ENCODE data around the gene KRTAP10-2. TPM values are rescaled to one million over a fixed set of nuclear protein-coding genes. Genes with fewer than 3 reads are reported as not detected.
A peak's percentile ranks its signal among the peaks of the same experiment; 100 is the strongest.

Gene KRTAP10-2
- total and polyA plus RNA-seq, 2 of the 4 experiments (the other 2 are of a cell fraction) = not detected

DNA sequence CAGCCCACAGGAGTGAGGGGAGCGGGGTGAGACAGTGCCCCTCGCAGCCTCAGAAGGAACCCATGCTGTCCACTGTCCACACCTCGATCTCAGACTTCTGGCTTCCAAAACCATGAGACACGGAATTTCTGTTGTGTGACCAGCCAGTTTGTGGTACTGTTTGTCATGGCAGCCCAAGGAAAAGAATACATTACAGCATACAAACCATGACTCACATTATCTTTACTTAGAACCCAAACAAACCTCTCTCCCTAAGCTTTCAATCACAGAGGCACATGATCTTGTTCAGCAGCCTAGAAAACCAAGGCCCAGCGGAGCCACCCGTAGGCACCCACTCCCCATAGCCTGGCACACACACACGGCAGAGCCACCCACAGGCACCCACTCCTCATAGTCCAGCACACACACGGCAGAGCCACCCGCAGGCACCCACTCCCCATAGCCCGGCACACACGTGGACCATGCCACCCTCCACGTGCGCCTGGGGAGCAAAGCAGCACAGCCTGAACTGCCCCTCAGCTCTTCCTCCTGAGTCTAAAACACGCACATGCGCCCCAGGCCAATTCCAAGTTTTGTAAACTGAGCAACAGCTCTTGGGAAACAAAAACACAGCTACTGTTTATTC lies 21.8 kb upstream of the KRTAP10-2 start:
- Histone ChIP-seq H3K36me3 (ENCODE audit: control insufficient read depth, insufficient read depth, low read length) (no peaks in the 10 kb centered on the region), H2BK20ac (ENCODE audit: low read depth, low read length) (no peak overlapping the region), H2BK120ac (ENCODE audit: low read depth, low read length) (no peak overlapping the region), H3K27ac (ENCODE audit: insufficient read depth, low read length) (no peak overlapping the region), H3K4me2 (ENCODE audit: low read depth, low read length) (no peak overlapping the region), H3K14ac (replicated peaks; ENCODE audit: low read depth, low read length) (no peak overlapping the region), H2BK5ac (ENCODE audit: low read depth, low read length, poor library complexity, severe bottlenecking) (no peak overlapping the region), H3K4ac (ENCODE audit: low read depth, low read length) (no peak overlapping the region), H3K9me3 (ENCODE audit: control insufficient read depth, insufficient read depth, low read length) (peaks cover 6% of the 10 kb centered on the region), H2AK9ac (replicated peaks; ENCODE audit: low read depth, low read length, poor library complexity) (no peak overlapping the region), H4K8ac (ENCODE audit: low read depth in 2 of 2, low read length in 2 of 2) (no peak overlapping the region), H3K9me1 (ENCODE audit: insufficient read depth, low read length) (no peaks in the 10 kb centered on the region), H3K9ac (ENCODE audit: low read depth, low read length) (no peak overlapping the region), H4K5ac (ENCODE audit: low read depth, low read length) (no peak overlapping the region), H3K27me3 (ENCODE audit: control insufficient read depth, insufficient read depth, low read length) (peaks cover 3% of the 10 kb centered on the region; the same call in 1 of the 2 replicates), H3K18ac (ENCODE audit: low read depth, low read length) (no peak overlapping the region), H4K20me1 (ENCODE audit: insufficient read depth, low read length) (no peaks in the 10 kb centered on the region), H2AK5ac (ENCODE audit: low read depth, low read length) (no peak overlapping the region), H4K91ac (ENCODE audit: insufficient read depth, low read depth, low read length) (no peak overlapping the region), H2AFZ (replicated peaks; ENCODE audit: low read length, poor library complexity) (no peak overlapping the region), H3K4me1 (ENCODE audit: control insufficient read depth, insufficient read depth, low read length) (no peaks in the 10 kb centered on the region), H3K56ac (ENCODE audit: extremely low read depth, insufficient read depth, low read length) (no peak overlapping the region), H2BK15ac (ENCODE audit: low read depth, low read length) (no peak overlapping the region), H3K23ac (ENCODE audit: low read depth, low read length) (no peak overlapping the region), H3K4me3 (ENCODE audit: insufficient read depth, low read depth, low read length) (no peak overlapping the region), H3K79me1 (ENCODE audit: low read depth in 1 of 2, low read length in 2 of 2) (no peaks in the 10 kb centered on the region)
- DNase-seq (peak; percentile 2), ATAC-seq (ENCODE audit: low read depth) (no peak; the same call in 1 of the 2 replicates)
- in situ Hi-C loops (cut with MboI; ENCODE audit: low sequenced_read_pairs) (no loop called here), dilution Hi-C loops (cut with HindIII; ENCODE audit: low sequenced_read_pairs, unreplicated experiment) (no loop called here), intact Hi-C loops (cut with micrococcal nuclease) (no loop called here)
- no TSS peak for BruUV-seq (replicated peaks)
- ChIA-PET CTCF (no interaction called here), POLR2A (ENCODE audit: unreplicated experiment) (no interaction called here)
- WGBS, 2 experiments (ENCODE audit: extremely low coverage in 2 of 2, insufficient read length in 1 of 2) = 81% methylated on average over 4 of the region's 15 CpGs; no CpG with 5 or more reads in 1 of the 2 experiments
- TF ChIP-seq NFE2L2 (IDR thresholded peaks at IDR 0.05; ENCODE audit: low read depth, low read length) = no peak
- no peak for TF ChIP-seq SMC3 (IDR thresholded peaks at IDR 0.05; ENCODE audit: low read depth, low read length)
- TF ChIP-seq POLR2A (IDR thresholded peaks at IDR 0.05; ENCODE audit: low read depth, low read length) = no peak
- no peak for TF ChIP-seq MAZ (IDR thresholded peaks at IDR 0.05; ENCODE audit: borderline replicate concordance, low read depth, low read length)
- TF ChIP-seq MAFK (IDR thresholded peaks at IDR 0.05; ENCODE audit: low read depth, low read length) = no peak
- TF ChIP-seq CEBPB (IDR thresholded peaks at IDR 0.05; ENCODE audit: low read depth, low read length) = no peak
- TF ChIP-seq ELK1 (IDR thresholded peaks at IDR 0.05; ENCODE audit: borderline replicate concordance, low read depth, low read length) = no peak
- TF ChIP-seq BHLHE40 (IDR thresholded peaks at IDR 0.05; ENCODE audit: low read depth, low read length) = no peak
- TF ChIP-seq RFX5 (IDR thresholded peaks at IDR 0.05; ENCODE audit: low read depth, low read length) = no peak
- TF ChIP-seq, protein P1, sequence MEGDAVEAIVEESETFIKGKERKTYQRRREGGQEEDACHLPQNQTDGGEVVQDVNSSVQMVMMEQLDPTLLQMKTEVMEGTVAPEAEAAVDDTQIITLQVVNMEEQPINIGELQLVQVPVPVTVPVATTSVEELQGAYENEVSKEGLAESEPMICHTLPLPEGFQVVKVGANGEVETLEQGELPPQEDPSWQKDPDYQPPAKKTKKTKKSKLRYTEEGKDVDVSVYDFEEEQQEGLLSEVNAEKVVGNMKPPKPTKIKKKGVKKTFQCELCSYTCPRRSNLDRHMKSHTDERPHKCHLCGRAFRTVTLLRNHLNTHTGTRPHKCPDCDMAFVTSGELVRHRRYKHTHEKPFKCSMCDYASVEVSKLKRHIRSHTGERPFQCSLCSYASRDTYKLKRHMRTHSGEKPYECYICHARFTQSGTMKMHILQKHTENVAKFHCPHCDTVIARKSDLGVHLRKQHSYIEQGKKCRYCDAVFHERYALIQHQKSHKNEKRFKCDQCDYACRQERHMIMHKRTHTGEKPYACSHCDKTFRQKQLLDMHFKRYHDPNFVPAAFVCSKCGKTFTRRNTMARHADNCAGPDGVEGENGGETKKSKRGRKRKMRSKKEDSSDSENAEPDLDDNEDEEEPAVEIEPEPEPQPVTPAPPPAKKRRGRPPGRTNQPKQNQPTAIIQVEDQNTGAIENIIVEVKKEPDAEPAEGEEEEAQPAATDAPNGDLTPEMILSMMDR (conservative IDR thresholded peaks at IDR 0.05; ENCODE audit: low read depth, low read length) = no peak
- TF ChIP-seq CHD1 (IDR thresholded peaks at IDR 0.05; ENCODE audit: low read depth, low read length) = no peak
- TF ChIP-seq, protein P2, sequence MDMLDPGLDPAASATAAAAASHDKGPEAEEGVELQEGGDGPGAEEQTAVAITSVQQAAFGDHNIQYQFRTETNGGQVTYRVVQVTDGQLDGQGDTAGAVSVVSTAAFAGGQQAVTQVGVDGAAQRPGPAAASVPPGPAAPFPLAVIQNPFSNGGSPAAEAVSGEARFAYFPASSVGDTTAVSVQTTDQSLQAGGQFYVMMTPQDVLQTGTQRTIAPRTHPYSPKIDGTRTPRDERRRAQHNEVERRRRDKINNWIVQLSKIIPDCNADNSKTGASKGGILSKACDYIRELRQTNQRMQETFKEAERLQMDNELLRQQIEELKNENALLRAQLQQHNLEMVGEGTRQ (IDR thresholded peaks at IDR 0.05; ENCODE audit: low read depth, low read length) = no peak
- TF ChIP-seq FOS (IDR thresholded peaks at IDR 0.05; ENCODE audit: low read depth, low read length) = no peak
- no peak for TF ChIP-seq RCOR1 (IDR thresholded peaks at IDR 0.05; ENCODE audit: insufficient replicate concordance, low read length)
- TF ChIP-seq RAD21 (IDR thresholded peaks at IDR 0.05; ENCODE audit: low read length) = no peak
- no peak for TF ChIP-seq MXI1 (IDR thresholded peaks at IDR 0.05; ENCODE audit: borderline replicate concordance, low read depth, low read length)

Measured in IMR-90 (cell line).